IMR-90 (cell line): ENCODE data around the gene CAPN7. TPM values are rescaled to one million over a fixed set of nuclear protein-coding genes. Genes with fewer than 3 reads are reported as not detected.

Experiments used
- ATAC-seq: fragments of 200-7000 bp; cut with Tn5 transposase; 2 replicates; pipeline ENCODE4 v1.9.1; 2020; ENCODE audit warnings: low read depth, mild to moderate bottlenecking, moderate library complexity
- BruUV-seq: library from RNA; stranded (reverse); fragments of 400-500 nt; replicated peaks from 2 replicates; lab custom pipeline; 2021; lab: Mats Ljungman, UMichigan
- CTCF ChIA-PET: fragments of 300-600 bp; formaldehyde crosslinking; extraction: SDS; loops from one replicate; lab custom pipeline; 2021; ENCODE audit warnings: antibody characterized with exemption; lab: Yijun Ruan, JAX
- POLR2A ChIA-PET: fragments of 300-600 bp; sonication (Branson Sonifier 250); formaldehyde crosslinking; loops from one replicate; lab custom pipeline; 2022; ENCODE audit warnings: antibody characterized with exemption; ENCODE audit not compliant: unreplicated experiment; lab: Charles Lee
- DNase-seq: peaks from one replicate; pipeline ENCODE4 v3.0.0; 2013
- H2AFZ ChIP-seq: replicated peaks from 2 replicates; pipeline ENCODE3; 2013; ENCODE audit warnings: low read length, mild to moderate bottlenecking; ENCODE audit not compliant: poor library complexity
- H2AK5ac ChIP-seq: 2 replicates; pipeline ENCODE4 v1.6.1; 2013; ENCODE audit warnings: low read depth, low read length, inconsistent platforms
- H2AK9ac ChIP-seq: replicated peaks from 2 replicates; pipeline ENCODE3; 2013; ENCODE audit warnings: mild to moderate bottlenecking, low read depth, low read length, moderate library complexity; ENCODE audit not compliant: poor library complexity
- H2BK120ac ChIP-seq: 2 replicates; pipeline ENCODE4 v1.6.1; 2013; ENCODE audit warnings: low read depth, low read length, inconsistent platforms
- H2BK15ac ChIP-seq: 3 replicates; pipeline ENCODE4 v1.6.1; 2013; ENCODE audit warnings: low read depth, low read length, inconsistent platforms
- H2BK20ac ChIP-seq: 2 replicates; pipeline ENCODE4 v1.6.1; 2013; ENCODE audit warnings: low read depth, mild to moderate bottlenecking, inconsistent platforms, low read length, moderate library complexity
- H2BK5ac ChIP-seq: 2 replicates; pipeline ENCODE4 v1.6.1; 2013; ENCODE audit warnings: mild to moderate bottlenecking, low read depth, low read length, inconsistent platforms; ENCODE audit not compliant: poor library complexity, severe bottlenecking
- H3K14ac ChIP-seq: replicated peaks from 2 replicates; pipeline ENCODE4 v1.6.1; 2013; ENCODE audit warnings: low read depth, low read length, inconsistent platforms
- H3K18ac ChIP-seq: 2 replicates; pipeline ENCODE4 v1.6.1; 2013; ENCODE audit warnings: low read depth, low read length, control low read depth
- H3K23ac ChIP-seq: 2 replicates; pipeline ENCODE4 v1.6.1; 2013; ENCODE audit warnings: low read depth, low read length, inconsistent platforms
- H3K27ac ChIP-seq: 2 replicates; pipeline ENCODE4 v1.5.1; 2013; ENCODE audit warnings: mild to moderate bottlenecking, control low read depth, low read length; ENCODE audit not compliant: insufficient read depth
- H3K27me3 ChIP-seq: 2 replicates; pipeline ENCODE4 v1.6.1; 2013; ENCODE audit warnings: low read length; ENCODE audit not compliant: control insufficient read depth, insufficient read depth
- H3K36me3 ChIP-seq: 2 replicates; pipeline ENCODE4 v1.6.1; 2013; ENCODE audit warnings: low read length, mixed read lengths; ENCODE audit not compliant: control insufficient read depth, insufficient read depth
- H3K4ac ChIP-seq: 2 replicates; pipeline ENCODE4 v1.6.1; 2013; ENCODE audit warnings: low read depth, low read length, inconsistent platforms
- H3K4me1 ChIP-seq: 2 replicates; pipeline ENCODE4 v1.6.1; 2013; ENCODE audit warnings: low read length, mixed read lengths; ENCODE audit not compliant: control insufficient read depth, insufficient read depth
- H3K4me2 ChIP-seq: 2 replicates; pipeline ENCODE4 v1.6.1; 2013; ENCODE audit warnings: low read depth, mild to moderate bottlenecking, control low read depth, low read length, moderate library complexity
- H3K4me3 ChIP-seq: 2 replicates; pipeline ENCODE4 v1.5.1; 2013; ENCODE audit warnings: low read depth, mild to moderate bottlenecking, control low read depth, low read length, moderate library complexity; ENCODE audit not compliant: insufficient read depth
- H3K56ac ChIP-seq: 2 replicates; pipeline ENCODE4 v1.6.1; 2013; ENCODE audit warnings: low read length, inconsistent platforms; ENCODE audit not compliant: insufficient read depth; ENCODE audit errors: extremely low read depth
- H3K79me1 ChIP-seq, 2 experiments: 2 replicates each; pipeline ENCODE4 v1.6.1; 2013; ENCODE audit warnings: low read length in 2 of 2, inconsistent platforms in 1 of 2, low read depth in 1 of 2
- H3K9ac ChIP-seq: 2 replicates; pipeline ENCODE4 v1.6.1; 2013; ENCODE audit warnings: low read depth, low read length, control low read depth
- H3K9me1 ChIP-seq: 2 replicates; pipeline ENCODE4 v1.6.1; 2013; ENCODE audit warnings: low read length, inconsistent platforms; ENCODE audit not compliant: insufficient read depth
- H3K9me3 ChIP-seq: 2 replicates; pipeline ENCODE4 v1.6.1; 2013; ENCODE audit warnings: low read length; ENCODE audit not compliant: control insufficient read depth, insufficient read depth
- H4K20me1 ChIP-seq: 2 replicates; pipeline ENCODE4 v1.6.1; 2013; ENCODE audit warnings: low read length, inconsistent platforms; ENCODE audit not compliant: insufficient read depth
- H4K5ac ChIP-seq: 2 replicates; pipeline ENCODE4 v1.6.1; 2013; ENCODE audit warnings: mild to moderate bottlenecking, low read depth, low read length, control low read depth
- H4K8ac ChIP-seq, 2 experiments: 2 replicates each; pipeline ENCODE4 v1.6.1; 2013; ENCODE audit warnings: low read depth in 2 of 2, low read length in 2 of 2, control low read depth in 1 of 2, inconsistent platforms in 1 of 2
- H4K91ac ChIP-seq: 2 replicates; pipeline ENCODE4 v1.6.1; 2013; ENCODE audit warnings: low read depth, low read length, inconsistent platforms; ENCODE audit not compliant: insufficient read depth
- BHLHE40 ChIP-seq: fragments of 150-350 bp; IDR thresholded peaks from 2 replicates; pipeline ENCODE4 v1.6.1; 2016; ENCODE audit warnings: mild to moderate bottlenecking, low read depth, low read length
- CHD1 ChIP-seq: IDR thresholded peaks from 2 replicates; pipeline ENCODE4 v1.6.1; 2012; ENCODE audit warnings: low read depth, low read length, improper control_type of control experiment
- CTCF ChIP-seq: conservative IDR thresholded peaks from 2 replicates; pipeline ENCODE4 v1.5.1; 2012; ENCODE audit warnings: mild to moderate bottlenecking, low read depth, low read length, improper control_type of control experiment
- FOS ChIP-seq: fragments of 150-350 bp; IDR thresholded peaks from 2 replicates; pipeline ENCODE4 v1.6.1; 2016; ENCODE audit warnings: low read depth, low read length
- MAFK ChIP-seq: IDR thresholded peaks from 2 replicates; pipeline ENCODE4 v1.6.1; 2012; ENCODE audit warnings: low read depth, low read length, improper control_type of control experiment
- MXI1 ChIP-seq: IDR thresholded peaks from 2 replicates; pipeline ENCODE4 v1.6.1; 2012; ENCODE audit warnings: low read depth, mild to moderate bottlenecking, low read length, moderate library complexity, borderline replicate concordance
- NFE2L2 ChIP-seq: fragments of 150-350 bp; IDR thresholded peaks from 2 replicates; pipeline ENCODE4 v1.6.1; 2016; ENCODE audit warnings: low read depth, mild to moderate bottlenecking, low read length
- RFX5 ChIP-seq: IDR thresholded peaks from 2 replicates; pipeline ENCODE4 v1.8.0; 2012; ENCODE audit warnings: low read depth, mild to moderate bottlenecking, low read length, moderate library complexity
- WGBS, 2 experiments: methylation state at CpG; one replicate each; pipeline versions ENCODE4 v1.1.5 to v1.1.7; 2013; ENCODE audit warnings: missing lambda C conversion rate in 2 of 2; ENCODE audit not compliant: insufficient read length in 1 of 2; ENCODE audit errors: extremely low coverage in 2 of 2; 5-methylcytosine and 5-hydroxymethylcytosine counted together
- dilution Hi-C: fragments of 300-500 bp; cut with HindIII; formaldehyde crosslinking; loops from one replicate; pipeline ENCODE4 v1.14.3; 2018; ENCODE audit warnings: low sequenced_read_pairs; ENCODE audit not compliant: unreplicated experiment
- in situ Hi-C: fragments of 300-500 bp; cut with MboI; formaldehyde crosslinking; loops from 3 replicates; pipeline ENCODE4 v1.14.3; 2019; ENCODE audit warnings: low sequenced_read_pairs, inconsistent platforms, mixed read lengths
- intact Hi-C: fragments of 100-400 bp; cut with micrococcal nuclease; formaldehyde crosslinking; loops from 2 replicates; pipeline ENCODE4 v1.10.0; 2022
- polyA plus RNA-seq, 3 experiments: library from polyadenylated mRNA; depleted of rRNA; stranded (reverse); fragments of >200 nt; gene quantifications; 2 replicates each; pipeline ENCODE4 v1.2.3, GENCODE V29; 2012; ENCODE audit warnings: low replicate concordance in 1 of 3
- total RNA-seq: library from RNA; depleted of rRNA; stranded (reverse); fragments of >200 nt; gene quantifications from 2 replicates; pipeline ENCODE4 v1.2.3, GENCODE V29; 2012

CAPN7 gene
- total and polyA plus RNA-seq, 2 of the 4 experiments (the other 2 are of a cell fraction): 14.5 to 21.3 TPM

- no peak overlapping the region for H2BK15ac ChIP-seq
- H3K9ac ChIP-seq: no peak overlapping the region
- no peak overlapping the region for H3K27ac ChIP-seq
- H4K5ac ChIP-seq: no peak overlapping the region
- no peaks in the 10 kb centered on the region for H3K79me1 ChIP-seq
- POLR2A ChIA-PET: no interaction called here
- CTCF ChIA-PET: interaction anchor here (1.2 kb wide), 1 partner anchor 9 kb away, joined by 3 read pairs; no protein-coding TSS in a partner anchor
- no peak overlapping the region for H2AK5ac ChIP-seq
- no peak overlapping the region for H3K23ac ChIP-seq
- H3K56ac ChIP-seq: no peak overlapping the region
- no TSS peak for BruUV-seq
- in situ Hi-C loops: no loop called here
- H3K9me1 ChIP-seq: no peaks in the 10 kb centered on the region
- H3K14ac ChIP-seq: no peak overlapping the region
- H2AFZ ChIP-seq: no peak overlapping the region
- H2BK20ac ChIP-seq: no peak overlapping the region
- H4K91ac ChIP-seq: no peak overlapping the region
- H3K36me3 ChIP-seq: no peaks in the 10 kb centered on the region
- H3K18ac ChIP-seq: no peak overlapping the region
- no peak overlapping the region; the same call in 1 of the 2 replicates for H3K4me2 ChIP-seq
- H2AK9ac ChIP-seq: no peak overlapping the region
- intact Hi-C loops: no loop called here
- ATAC-seq: no peak
- WGBS, 2 experiments: no CpG with 5 or more reads among the region's 6 CpGs
- H3K4ac ChIP-seq: no peak overlapping the region
- no peak for TF ChIP-seq NFE2L2
- TF ChIP-seq CTCF: no peak
- no peak for TF ChIP-seq FOS
- no peak for TF ChIP-seq CHD1
- TF ChIP-seq BHLHE40: no peak
- no peak for TF ChIP-seq RFX5
- no peak for TF ChIP-seq MAFK
- TF ChIP-seq MXI1: no peak
- no peak overlapping the region for H2BK5ac ChIP-seq
- H3K9me3 ChIP-seq: no peaks in the 10 kb centered on the region
- no peaks in the 10 kb centered on the region for H3K4me1 ChIP-seq
- DNase-seq: no peak
- dilution Hi-C loops: no loop called here
- peaks cover 26% of the 10 kb centered on the region for H3K27me3 ChIP-seq
- H3K4me3 ChIP-seq: no peak overlapping the region
- no peak overlapping the region for H4K8ac ChIP-seq
- no peak overlapping the region for H2BK120ac ChIP-seq
- no peaks in the 10 kb centered on the region for H4K20me1 ChIP-seq
These were observed 25.9 kb upstream of the CAPN7 start for GRCh38 chr3:15180042-15180611.
